ENCODE measurements around the gene CD63. TPM values are rescaled to one million over a fixed set of nuclear protein-coding genes. Genes with fewer than 3 reads are reported as not detected.

CD63 gene
- total RNA-seq, 2 experiments from 2014 or later, result 203 to 206 TPM

DNA sequence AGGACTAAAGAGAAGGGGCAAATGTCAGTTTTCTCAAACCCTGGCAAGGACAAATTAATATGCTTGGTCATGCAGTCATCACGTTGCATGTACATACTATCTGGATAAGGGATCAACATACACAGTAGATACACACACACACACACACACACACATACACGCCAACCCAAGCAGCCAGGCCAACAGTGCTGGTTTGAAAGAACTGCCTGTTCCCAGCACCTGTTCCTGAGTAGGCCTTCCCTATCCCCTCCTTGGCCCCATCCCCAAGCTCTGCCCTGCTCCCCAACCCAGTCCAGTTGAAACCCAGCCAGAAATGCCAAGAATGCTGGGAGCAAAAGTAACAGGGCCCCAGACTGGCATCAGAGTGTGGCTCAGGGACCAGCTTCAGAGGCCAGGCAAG is 25.5 kb downstream of the CD63 start:
- ChIA-PET CTCF (no interaction called here), POLR2A (no interaction called here)
- H3K36me3 Mint-ChIP-seq (ENCODE audit: low read depth), result no peaks in the 10 kb centered on the region

GRCh38 chr12:55702861-55703260 is 25.9 kb downstream of the CD63 start:
- Mint-ChIP-seq H3K27me3 (ENCODE audit: low read depth) (peaks cover 16% of the 10 kb centered on the region), H3K27ac (no peak overlapping the region), H3K36me3 (ENCODE audit: low read depth) (no peaks in the 10 kb centered on the region), H3K4me3 (no peak overlapping the region), H3K4me1 (ENCODE audit: low read depth) (peaks cover 7% of the 10 kb centered on the region), H3K9me3 (ENCODE audit: insufficient read depth) (no peaks in the 10 kb centered on the region)
- ChIA-PET CTCF (no interaction called here), POLR2A (no interaction called here)
- ATAC-seq, result no peak
- no peak for DNase-seq

More for the DNA sequence above, 25.5 kb downstream of the CD63 start:
- H3K27me3 Mint-ChIP-seq (ENCODE audit: low read depth), result peaks cover 19% of the 10 kb centered on the region
- DNase-seq (no peak), ATAC-seq (no peak)
- H3K4me3 Mint-ChIP-seq, result no peak overlapping the region
- no peaks in the 10 kb centered on the region for H3K9me3 Mint-ChIP-seq (ENCODE audit: insufficient read depth)
- H3K4me1 Mint-ChIP-seq (ENCODE audit: low read depth), result peaks cover 10% of the 10 kb centered on the region
- no peak overlapping the region for H3K27ac Mint-ChIP-seq

DNA sequence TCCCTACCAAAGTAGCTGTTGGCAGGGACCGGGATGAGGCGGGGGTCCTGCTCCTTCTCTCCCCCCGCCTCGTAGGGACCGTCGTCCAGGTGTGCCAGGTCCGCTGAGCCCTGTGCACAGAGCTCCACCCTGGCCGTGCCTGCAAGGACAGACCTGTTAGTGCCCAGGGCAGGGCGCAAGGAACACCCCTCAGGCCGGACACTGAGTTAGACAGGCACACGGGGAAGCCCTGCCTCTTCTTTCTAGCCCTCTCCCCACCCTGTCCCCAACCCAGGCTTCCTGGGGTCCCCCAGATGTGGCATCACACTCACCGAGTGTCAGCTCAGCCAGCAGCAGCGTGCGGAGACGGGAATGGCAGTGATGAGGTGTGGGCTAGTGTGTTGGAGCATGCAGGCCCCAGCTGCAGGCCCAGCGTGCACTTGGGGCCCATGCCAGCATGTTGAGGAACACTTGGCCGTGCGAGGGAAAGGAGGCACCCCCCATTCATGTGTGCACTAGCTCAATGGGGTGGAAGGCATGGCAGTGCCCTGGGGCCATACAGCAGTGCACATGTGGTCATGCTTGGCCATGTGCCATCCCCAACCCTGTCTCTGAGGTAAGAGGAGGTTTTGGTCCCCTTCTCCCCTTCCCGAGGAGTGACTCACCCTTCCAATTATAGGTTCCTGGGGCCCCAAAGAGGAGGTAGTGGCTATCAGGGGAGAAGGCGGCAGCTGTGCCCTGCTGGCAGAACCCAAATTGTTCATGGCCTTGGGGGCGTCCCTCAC is 28.4 kb downstream of the CD63 start:
- no peak for DNase-seq
- Mint-ChIP-seq H3K36me3 (ENCODE audit: low read depth) (no peaks in the 10 kb centered on the region), H3K9me3 (ENCODE audit: insufficient read depth) (no peaks in the 10 kb centered on the region), H3K27me3 (ENCODE audit: low read depth) (peaks cover 3% of the 10 kb centered on the region), H3K27ac (no peak overlapping the region), H3K4me1 (ENCODE audit: low read depth) (no peaks in the 10 kb centered on the region), H3K4me3 (no peak overlapping the region)
- no peak for ATAC-seq
- POLR2A ChIA-PET, result no interaction called here
- CTCF ChIA-PET, result interaction anchor here (1.5 to 1.6 kb wide), 2 partner anchors 44 to 54 kb away, joined by 4 read pairs; no protein-coding TSS in a partner anchor

DNA sequence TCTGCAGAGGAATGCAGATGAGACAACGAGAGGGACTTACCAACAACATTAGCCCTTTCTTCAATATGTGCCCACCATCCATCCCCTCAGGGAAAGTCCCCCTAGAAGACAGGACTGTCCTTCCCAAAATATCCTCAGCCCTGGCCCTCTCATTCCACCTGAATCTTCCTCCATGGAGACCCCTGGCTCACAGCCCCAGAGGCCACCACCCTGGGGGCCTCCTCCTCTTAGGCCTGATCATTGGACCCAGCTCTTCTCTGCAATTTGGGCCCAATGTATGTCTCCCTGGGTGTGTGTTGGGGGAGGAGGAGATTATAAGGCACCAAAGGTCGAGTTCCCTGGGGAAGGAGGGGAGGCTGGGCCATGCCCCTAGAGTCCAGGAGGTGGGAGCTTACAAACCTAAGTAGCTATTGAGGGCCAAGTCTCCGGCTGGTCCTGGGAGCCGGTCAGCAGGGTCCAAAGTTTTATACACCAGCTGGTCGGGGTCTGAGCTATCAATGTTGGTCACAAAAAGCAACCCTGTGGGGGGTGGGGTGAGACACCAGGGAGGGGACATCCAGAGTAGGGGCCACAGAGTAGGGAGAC is 29.2 kb downstream of the CD63 start:
- no peak for DNase-seq
- H3K27ac Mint-ChIP-seq, result no peak overlapping the region

GRCh38 chr12:55698965-55699364 is 29.8 kb downstream of the CD63 start:
- no peak for DNase-seq
- no peaks in the 10 kb centered on the region for H3K9me3 Mint-ChIP-seq (ENCODE audit: insufficient read depth)
- no peak for ATAC-seq

More for the DNA sequence above, 29.2 kb downstream of the CD63 start:
- CTCF ChIA-PET, result interaction anchor here (1.5 to 1.6 kb wide), 2 partner anchors 43 to 54 kb away, joined by 4 read pairs; no protein-coding TSS in a partner anchor
- Mint-ChIP-seq H3K27me3 (ENCODE audit: low read depth) (no peaks in the 10 kb centered on the region), H3K4me3 (no peak overlapping the region), H3K36me3 (ENCODE audit: low read depth) (no peaks in the 10 kb centered on the region), H3K9me3 (ENCODE audit: insufficient read depth) (no peaks in the 10 kb centered on the region), H3K4me1 (ENCODE audit: low read depth) (no peaks in the 10 kb centered on the region)
- POLR2A ChIA-PET, result no interaction called here
- ATAC-seq, result no peak

GRCh38 chr12:55698241-55698955 is 30.4 kb downstream of the CD63 start:
- Mint-ChIP-seq H3K4me3 (no peak overlapping the region), H3K9me3 (ENCODE audit: insufficient read depth) (no peaks in the 10 kb centered on the region)
- POLR2A ChIA-PET, result no interaction called here

More at GRCh38 chr12:55698965-55699364, 29.8 kb downstream of the CD63 start:
- H3K4me3 Mint-ChIP-seq, result no peak overlapping the region
- ChIA-PET CTCF (interaction anchor here (1.5 to 1.6 kb wide), 2 partner anchors 43 to 53 kb away, joined by 4 read pairs; no protein-coding TSS in a partner anchor), POLR2A (no interaction called here)
- H3K36me3 Mint-ChIP-seq (ENCODE audit: low read depth), result no peaks in the 10 kb centered on the region
- H3K27me3 Mint-ChIP-seq (ENCODE audit: low read depth), result no peaks in the 10 kb centered on the region
- H3K27ac Mint-ChIP-seq, result no peak overlapping the region
- H3K4me1 Mint-ChIP-seq (ENCODE audit: low read depth), result no peaks in the 10 kb centered on the region

DNA sequence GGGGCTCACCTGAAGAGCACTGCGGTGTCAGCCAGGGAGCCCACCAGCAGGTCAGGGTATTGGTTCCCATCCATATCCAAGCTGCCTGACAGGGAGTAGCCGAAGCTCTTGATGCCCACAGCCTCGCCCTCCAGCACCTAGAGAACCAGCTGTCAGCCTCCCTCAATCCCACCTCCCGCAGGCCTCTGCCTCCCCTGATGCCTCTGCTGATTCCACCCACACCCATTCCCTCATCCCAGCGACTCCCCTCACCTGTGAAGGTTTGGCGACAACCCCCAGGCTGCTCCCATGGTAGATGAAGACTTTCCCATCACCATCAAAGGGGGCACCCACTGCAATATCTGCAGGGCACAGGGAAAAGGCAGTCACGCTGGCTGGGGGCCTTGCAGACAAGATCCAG is 31.1 kb downstream of the CD63 start:
- H3K27ac Mint-ChIP-seq, result no peak overlapping the region
- ChIA-PET CTCF (no interaction called here), POLR2A (no interaction called here)
- no peaks in the 10 kb centered on the region for H3K9me3 Mint-ChIP-seq (ENCODE audit: insufficient read depth)
- no peaks in the 10 kb centered on the region for H3K36me3 Mint-ChIP-seq (ENCODE audit: low read depth)
- H3K27me3 Mint-ChIP-seq (ENCODE audit: low read depth), result no peaks in the 10 kb centered on the region
- no peak for DNase-seq
- H3K4me1 Mint-ChIP-seq (ENCODE audit: low read depth), result no peaks in the 10 kb centered on the region
- no peak overlapping the region for H3K4me3 Mint-ChIP-seq
- ATAC-seq, result no peak

More at GRCh38 chr12:55698241-55698955, 30.4 kb downstream of the CD63 start:
- DNase-seq (no peak), ATAC-seq (no peak)
- no peaks in the 10 kb centered on the region for H3K36me3 Mint-ChIP-seq (ENCODE audit: low read depth)
- no peak overlapping the region for H3K27ac Mint-ChIP-seq
- H3K27me3 Mint-ChIP-seq (ENCODE audit: low read depth), result no peaks in the 10 kb centered on the region
- CTCF ChIA-PET, result interaction anchor here (1.5 to 1.6 kb wide), 2 partner anchors 42 to 52 kb away, joined by 4 read pairs; no protein-coding TSS in a partner anchor
- no peaks in the 10 kb centered on the region for H3K4me1 Mint-ChIP-seq (ENCODE audit: low read depth)

DNA sequence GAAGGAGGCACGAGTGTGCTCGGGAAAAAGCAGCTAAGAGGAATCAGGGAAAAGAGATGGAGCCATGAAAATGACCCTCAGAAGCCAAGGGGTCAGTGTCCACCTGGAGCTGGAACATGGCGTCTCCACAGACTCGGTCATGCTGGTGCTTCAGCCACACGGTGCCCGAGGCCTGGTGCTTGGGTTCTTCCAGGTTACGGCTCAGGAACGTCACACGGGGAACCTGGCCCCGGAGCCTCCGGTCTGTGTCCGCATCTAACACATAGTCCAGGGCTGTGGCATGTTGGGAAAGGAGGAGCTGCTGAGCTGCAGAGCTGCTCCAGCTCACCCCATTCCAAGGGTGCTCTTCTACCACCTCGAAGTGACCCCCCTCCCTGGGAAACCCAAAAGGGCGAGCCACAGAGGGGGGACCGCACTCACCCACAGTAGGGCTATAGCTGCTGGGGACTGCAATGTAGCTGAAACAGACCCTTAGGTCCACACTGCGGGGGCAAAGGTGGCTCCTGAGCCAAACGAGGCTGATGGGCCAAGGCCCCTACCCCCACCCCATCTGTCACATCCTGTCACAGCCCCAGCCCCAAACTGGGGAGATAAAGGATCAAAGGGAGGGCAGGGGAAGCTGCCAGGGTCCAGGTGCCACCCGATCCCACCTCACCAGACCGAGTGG is 31.9 kb downstream of the CD63 start:
- H3K36me3 Mint-ChIP-seq (ENCODE audit: low read depth), result no peaks in the 10 kb centered on the region
- ChIA-PET CTCF (interaction anchor here (1.6 to 2.1 kb wide), 2 partner anchors 41 to 51 kb away, joined by 3 to 8 read pairs; no protein-coding TSS in a partner anchor), POLR2A (no interaction called here)
- DNase-seq (no peak), ATAC-seq (no peak)
- H3K9me3 Mint-ChIP-seq (ENCODE audit: insufficient read depth), result no peaks in the 10 kb centered on the region
- no peaks in the 10 kb centered on the region for H3K4me1 Mint-ChIP-seq (ENCODE audit: low read depth)
- no peaks in the 10 kb centered on the region for H3K27me3 Mint-ChIP-seq (ENCODE audit: low read depth)
- no peak overlapping the region for H3K27ac Mint-ChIP-seq
- H3K4me3 Mint-ChIP-seq, result no peak overlapping the region

DNA sequence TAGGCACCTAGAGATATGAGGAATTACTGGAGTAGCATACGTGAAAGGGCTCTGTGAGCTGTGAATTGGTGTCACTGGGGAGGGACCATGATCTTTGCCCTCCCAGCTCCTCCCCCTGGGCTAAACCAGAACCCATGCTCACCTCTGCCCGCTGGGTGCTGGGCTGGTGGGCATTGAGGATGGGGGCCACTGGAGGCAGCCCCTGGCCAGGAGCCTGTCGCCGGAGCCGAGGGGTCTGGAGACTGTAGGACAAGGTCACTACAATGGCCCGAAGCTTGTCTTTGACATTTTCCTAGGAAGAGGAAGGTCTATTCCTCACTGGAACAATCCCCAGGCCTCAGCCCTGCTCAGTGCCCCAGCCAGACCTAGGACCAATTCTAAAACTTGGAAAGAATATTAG is 32.7 kb downstream of the CD63 start:
- Mint-ChIP-seq H3K27me3 (ENCODE audit: low read depth) (no peaks in the 10 kb centered on the region), H3K27ac (no peak overlapping the region), H3K36me3 (ENCODE audit: low read depth) (no peaks in the 10 kb centered on the region), H3K9me3 (ENCODE audit: insufficient read depth) (no peaks in the 10 kb centered on the region), H3K4me3 (no peak overlapping the region), H3K4me1 (ENCODE audit: low read depth) (no peaks in the 10 kb centered on the region)
- DNase-seq, result no peak
- POLR2A ChIA-PET, result no interaction called here
- CTCF ChIA-PET, result interaction anchor here (1.1 to 2.1 kb wide), 3 partner anchors 40 to 50 kb away, joined by 3 to 8 read pairs (median 3); no protein-coding TSS in a partner anchor
- no peak for ATAC-seq

DNA sequence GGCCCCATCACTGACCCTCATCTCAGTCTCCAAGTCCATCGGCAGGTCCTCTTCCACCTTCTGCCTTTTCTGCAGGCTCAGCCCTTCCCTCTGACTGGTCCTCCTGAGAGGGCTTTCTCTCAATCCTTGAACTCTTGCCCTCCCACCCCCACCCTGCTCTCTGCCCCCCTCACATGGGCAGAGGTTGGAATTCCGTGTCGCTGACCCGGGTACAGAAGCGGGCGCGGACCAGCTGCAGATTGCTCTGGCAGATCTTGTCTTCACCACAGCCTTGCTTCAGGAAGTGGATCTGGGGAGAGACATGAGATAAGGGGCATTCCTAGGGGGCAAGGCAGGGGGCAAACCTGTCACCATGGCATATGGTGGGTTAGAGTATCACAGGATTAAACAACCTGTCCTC is 33.5 kb downstream of the CD63 start:
- no peaks in the 10 kb centered on the region for H3K4me1 Mint-ChIP-seq (ENCODE audit: low read depth)
- ATAC-seq, result no peak
- no peaks in the 10 kb centered on the region for H3K27me3 Mint-ChIP-seq (ENCODE audit: low read depth)
- no peak overlapping the region for H3K4me3 Mint-ChIP-seq
- no peaks in the 10 kb centered on the region for H3K9me3 Mint-ChIP-seq (ENCODE audit: insufficient read depth)
- DNase-seq, result no peak
- no peaks in the 10 kb centered on the region for H3K36me3 Mint-ChIP-seq (ENCODE audit: low read depth)
- H3K27ac Mint-ChIP-seq, result no peak overlapping the region
- ChIA-PET POLR2A (no interaction called here), CTCF (interaction anchor here (1.1 to 2.1 kb wide), 3 partner anchors 39 to 50 kb away, joined by 3 to 8 read pairs (median 3); no protein-coding TSS in a partner anchor)

DNA sequence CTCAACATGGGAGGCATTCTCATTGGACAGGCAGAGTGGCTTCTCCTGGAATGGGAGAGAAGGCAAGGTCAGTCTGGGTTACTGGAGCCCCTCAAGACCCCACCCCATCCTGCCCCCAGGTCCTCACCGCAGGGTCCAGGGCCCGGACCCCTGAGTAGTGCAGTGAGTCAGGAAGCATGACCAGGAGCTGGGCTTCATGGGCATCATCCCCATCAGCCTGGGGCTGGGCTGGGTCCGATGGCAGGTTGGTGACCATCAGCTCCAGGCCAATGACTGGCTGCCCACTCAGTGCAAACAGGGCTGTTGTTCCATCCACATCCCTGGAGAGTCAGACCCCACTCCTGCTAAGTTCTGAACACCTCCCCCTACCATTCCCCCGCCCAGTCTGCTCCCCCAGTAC is 34.2 kb downstream of the CD63 start:
- H3K36me3 Mint-ChIP-seq (ENCODE audit: low read depth), result no peaks in the 10 kb centered on the region
- CTCF ChIA-PET, result interaction anchor here (1.2 to 1.4 kb wide), 2 partner anchors 11 to 38 kb away, joined by 3 to 4 read pairs; no protein-coding TSS in a partner anchor

More for the DNA sequence above, 34.2 kb downstream of the CD63 start:
- ATAC-seq (no peak), DNase-seq (no peak)
- H3K4me3 Mint-ChIP-seq, result no peak overlapping the region
- H3K27ac Mint-ChIP-seq, result no peak overlapping the region
- no peaks in the 10 kb centered on the region for H3K9me3 Mint-ChIP-seq (ENCODE audit: insufficient read depth)
- no peaks in the 10 kb centered on the region for H3K4me1 Mint-ChIP-seq (ENCODE audit: low read depth)
- H3K27me3 Mint-ChIP-seq (ENCODE audit: low read depth), result no peaks in the 10 kb centered on the region
- POLR2A ChIA-PET, result no interaction called here

All from activated CD8-positive, alpha-beta T cell treated with anti-CD3 and anti-CD28 coated beads, Interleukin-2, amount 10 ng/mL, durations not matched to agents 7 days and 5 days (primary cell).